Effector CD4-positive, alpha-beta T cell (primary cell): ENCODE results near the gene SEPTIN12.
A peak's percentile ranks its signal among the peaks of the same experiment; 100 is the strongest.
"Not testable (repeated sequence)": the region's sequence is repeated elsewhere in the genome, so short reads cannot be mapped to it uniquely, and the experiment has no call there.

Source experiments
- DNase-seq: peaks from one replicate; pipeline ENCODE4 v3.0.0-alpha.2; 2020

The SEPTIN12 gene

GRCh38 chr16:4752351-4753100, 35.6 kb downstream of the SEPTIN12 start:
- no peak for DNase-seq

- DNase-seq, result no peak
Observed at GRCh38 chr16:4750896-4751295, 37.2 kb downstream of the SEPTIN12 start.

GRCh38 chr16:4749700-4750257, 38.4 kb downstream of the SEPTIN12 start:
- DNase-seq, result no peak

- DNase-seq, result no peak
Observed at GRCh38 chr16:4748682-4749411, 39.3 kb downstream of the SEPTIN12 start.

- DNase-seq, result no peak
Observed at GRCh38 chr16:4747906-4748681, 40.1 kb downstream of the SEPTIN12 start.

- DNase-seq, result no peak
Observed at GRCh38 chr16:4746991-4747574, 41.1 kb downstream of the SEPTIN12 start.

- DNase-seq, result no peak
Observed at GRCh38 chr16:4746215-4746614, 41.9 kb downstream of the SEPTIN12 start.

GRCh38 chr16:4745274-4745569, 42.9 kb downstream of the SEPTIN12 start:
- DNase-seq, result no peak

GRCh38 chr16:4744555-4745273, 43.4 kb downstream of the SEPTIN12 start:
- DNase-seq, result no peak

GRCh38 chr16:4743226-4743878, 44.8 kb downstream of the SEPTIN12 start:
- DNase-seq, result no peak

- DNase-seq, result not testable (repeated sequence)
Observed at GRCh38 chr16:4738370-4738769, 49.8 kb downstream of the SEPTIN12 start.

- DNase-seq, result no peak
Observed at GRCh38 chr16:4737545-4737944, 50.6 kb downstream of the SEPTIN12 start.

GRCh38 chr16:4736546-4736945, 51.6 kb downstream of the SEPTIN12 start:
- no peak for DNase-seq

- peak; percentile 93 for DNase-seq
Observed at GRCh38 chr16:4734730-4735535, 53.2 kb downstream of the SEPTIN12 start.

- peak; percentile 75 for DNase-seq
Observed at GRCh38 chr16:4734063-4734729, 53.9 kb downstream of the SEPTIN12 start, which contains the start of the genes ANKS3 and DNAAF8. Gene ANKS3, minus strand, starts transcription at chr16:4734271. Its CDS starts 4,122 bp downstream, at chr16:4730149. Gene DNAAF8, plus strand, starts transcription at chr16:4734537. Its CDS starts 1,978 bp downstream, at chr16:4736515.

- no peak for DNase-seq
Observed at GRCh38 chr16:4733747-4734062, 54.4 kb downstream of the SEPTIN12 start.

GRCh38 chr16:4733211-4733742, 54.9 kb downstream of the SEPTIN12 start:
- DNase-seq, result no peak

GRCh38 chr16:4729876-4730275, 58.3 kb downstream of the SEPTIN12 start:
- no peak for DNase-seq

GRCh38 chr16:4728676-4729075, 59.5 kb downstream of the SEPTIN12 start:
- DNase-seq, result no peak
